A549 treated with CORT108297 at 1 μM for 4 hours (cell line): Measurements from ENCODE around the gene ZNF771. TPM values are rescaled to one million over a fixed set of nuclear protein-coding genes. Genes with fewer than 3 reads are reported as not detected.

Source experiments
- total RNA-seq: library from RNA; stranded (reverse); fragments of 200-300 nt; extraction: Qiagen RNA extraction; gene quantifications from 5 replicates; pipeline ENCODE4 v1.2.3, GENCODE V29; 2022

Gene ZNF771
- total RNA-seq: 3.0 to 6.8 TPM (median 5.5 TPM) in 5 replicates

GRCh38 chr16:30407102-30407803, at the start of gene ZNF771:
ZNF771 (plus strand) TSS chr16:30407606; CDS start chr16:30408054, 448 bp downstream.

DNA sequence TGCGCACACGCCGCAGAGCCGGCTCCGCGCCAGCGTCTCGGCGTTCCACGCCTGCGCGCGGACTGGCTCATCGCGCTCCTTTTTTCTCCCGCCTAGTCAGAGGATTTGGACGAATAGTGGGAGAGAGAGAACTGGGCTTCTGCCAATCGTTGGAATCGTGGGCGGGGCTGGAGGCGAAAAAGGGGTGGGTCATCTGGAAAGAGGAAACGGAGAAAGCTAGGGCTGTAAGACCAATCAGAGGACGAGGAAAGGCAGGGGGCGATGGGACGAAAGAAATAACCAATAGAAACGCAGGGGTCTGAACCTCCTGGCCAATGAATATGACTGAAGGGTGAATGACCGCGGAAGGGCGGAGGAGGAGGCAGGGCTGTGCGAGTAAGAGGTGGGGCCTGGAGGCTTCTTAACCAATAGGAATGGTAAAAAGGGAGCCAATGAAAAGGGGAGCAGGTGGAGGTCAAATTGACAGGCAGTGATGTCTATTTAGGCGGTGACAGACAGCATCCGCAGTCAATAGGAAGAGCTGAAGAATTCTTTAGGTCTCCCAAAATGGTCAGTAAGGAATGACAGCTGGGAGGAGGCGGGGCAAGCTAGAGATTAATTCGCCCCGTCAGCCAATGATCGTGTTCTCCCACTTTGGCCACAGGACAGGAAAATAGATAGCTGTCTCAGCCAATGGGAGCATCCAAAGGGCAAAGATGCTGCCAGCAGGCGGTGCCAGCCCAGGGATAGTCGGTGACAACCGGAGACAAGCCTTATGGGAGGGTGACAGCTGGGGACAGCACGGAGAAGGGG, 36.8 kb upstream of the ZNF771 start, which contains the start of gene TBC1D10B:
Gene TBC1D10B, minus strand, starts transcription at position 39 of the 792 bp plus-strand sequence. CDS start 311 bp downstream, outside the sequence.

GRCh38 chr16:30374538-30374937, 32.9 kb upstream of the ZNF771 start, which contains the start of gene MYL11:
MYL11 (plus strand) TSS chr16:30374802; CDS start chr16:30374858, 56 bp downstream.

DNA sequence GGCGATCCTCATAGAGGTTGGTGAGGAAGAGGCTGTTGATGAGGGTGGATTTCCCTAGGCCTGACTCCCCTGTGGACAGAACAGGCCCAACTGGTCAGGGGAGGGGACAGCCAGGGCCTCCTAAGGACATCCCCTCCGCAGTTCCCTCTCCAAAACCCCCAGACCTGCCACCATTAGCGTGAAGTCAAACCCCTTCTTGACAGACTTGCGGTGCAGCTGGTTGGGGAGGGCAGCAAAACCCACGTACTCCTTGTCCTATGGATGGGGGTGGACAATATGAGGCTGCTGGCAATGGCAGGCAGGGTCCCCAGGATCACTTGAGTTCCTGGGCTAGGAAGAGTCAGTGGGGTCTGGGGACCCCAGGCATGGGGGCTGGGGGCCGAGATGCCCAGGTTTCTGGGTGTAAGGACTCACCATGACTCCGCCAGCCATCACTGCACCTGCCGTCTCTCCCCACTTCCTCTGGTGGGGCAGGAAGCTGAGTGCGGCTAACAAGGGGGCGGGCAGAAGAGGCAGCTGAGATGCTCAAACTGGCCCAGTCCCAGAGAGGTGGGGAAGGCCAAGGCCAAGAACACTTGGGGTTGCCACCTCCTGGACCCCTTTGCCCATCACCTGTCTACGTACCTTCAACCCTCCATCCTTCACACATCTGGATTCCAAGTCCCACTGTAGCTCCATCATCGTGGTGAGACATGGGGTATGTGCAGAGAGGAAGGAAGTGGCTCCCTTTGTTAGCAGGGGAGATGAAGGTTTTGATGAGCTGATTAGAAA, 25.1 kb upstream of the ZNF771 start, which contains the start of gene SEPTIN1:
Gene SEPTIN1, minus strand, starts transcription at position 451 of the 771 bp plus-strand sequence. Its CDS starts 19 bp downstream, at position 432.

GRCh38 chr16:30395155-30395991, 12.0 kb upstream of the ZNF771 start, which contains the start of gene ZNF48:
ZNF48 (plus strand) TSS chr16:30395420; CDS start chr16:30395795, 375 bp downstream.

GRCh38 chr16:30429678-30430427, 22.4 kb downstream of the ZNF771 start, which contains the start of gene DCTPP1:
DCTPP1 (minus strand) TSS chr16:30430030; CDS start chr16:30429980, 50 bp downstream.

GRCh38 chr16:30445408-30446202, 38.2 kb downstream of the ZNF771 start, which contains the start of gene SEPHS2:
SEPHS2 (minus strand) TSS chr16:30445874; CDS start chr16:30445727, 147 bp downstream.

Other genes with a start within 250 kb of the ZNF771 start
- gene CORO1A, start 224.0 kb upstream of the ZNF771 start, total RNA-seq: 2.6 to 3.7 TPM (median 2.8 TPM) in 5 replicates
- 128 to 240 TPM (median 221 TPM) in 5 replicates for gene BOLA2B, start 213.9 kb upstream of the ZNF771 start, total RNA-seq
- gene SLX1A, start 213.7 kb upstream of the ZNF771 start, total RNA-seq: 11.1 to 23.3 TPM (median 17.7 TPM) in 5 replicates
- 6.1 to 13.7 TPM (median 8.6 TPM) in 5 replicates for gene SULT1A3, start 208.4 kb upstream of the ZNF771 start, total RNA-seq
- 2.0 to 2.8 TPM (median 2.2 TPM) in 5 replicates for gene NPIPB13, start 159.1 kb upstream of the ZNF771 start, total RNA-seq
- gene CD2BP2, start 52.3 kb upstream of the ZNF771 start, total RNA-seq: 61.6 to 68.7 TPM (median 66.4 TPM) in 5 replicates
- gene TBC1D10B, start 37.1 kb upstream of the ZNF771 start, total RNA-seq: 24.8 to 34.5 TPM (median 31.6 TPM) in 5 replicates
- gene MYL11, start 32.8 kb upstream of the ZNF771 start, total RNA-seq: 0.38 to 0.55 TPM (median 0.48 TPM) in 3 of 5 replicates, not detected in the others
- 0.58 to 2.5 TPM (median 2.1 TPM) in 5 replicates for gene SEPTIN1, start 25.0 kb upstream of the ZNF771 start, total RNA-seq
- 11.7 to 13.0 TPM (median 12.4 TPM) in 5 replicates for gene ZNF48, start 12.2 kb upstream of the ZNF771 start, total RNA-seq
- gene DCTPP1, start 22.4 kb downstream of the ZNF771 start, total RNA-seq: 103 to 143 TPM (median 138 TPM) in 5 replicates
- gene SEPHS2, start 38.3 kb downstream of the ZNF771 start, total RNA-seq: 48.6 to 54.5 TPM (median 51.1 TPM) in 5 replicates
- 0.06 to 0.17 TPM (median 0.13 TPM) in 5 replicates for gene ITGAL, start 65.1 kb downstream of the ZNF771 start, total RNA-seq
- gene ZNF768, start 119.0 kb downstream of the ZNF771 start, total RNA-seq: 37.2 to 50.3 TPM (median 46.5 TPM) in 5 replicates
- 3.8 to 4.6 TPM (median 4.5 TPM) in 5 replicates for gene ZNF747, start 127.3 kb downstream of the ZNF771 start, total RNA-seq
- 4.5 to 6.9 TPM (median 6.6 TPM) in 5 replicates for gene ZNF764, start 150.8 kb downstream of the ZNF771 start, total RNA-seq
- 4.8 to 8.1 TPM (median 7.8 TPM) in 5 replicates for gene ZNF688, start 164.1 kb downstream of the ZNF771 start, total RNA-seq
- gene ZNF785, start 178.1 kb downstream of the ZNF771 start, total RNA-seq: not detected in 5 replicates
- gene ZNF689, start 202.8 kb downstream of the ZNF771 start, total RNA-seq: 7.6 to 9.2 TPM (median 8.1 TPM) in 5 replicates
- gene PRR14, start 243.4 kb downstream of the ZNF771 start, total RNA-seq: 20.2 to 28.8 TPM (median 25.3 TPM) in 5 replicates